GM19395 (cell line): ENCODE results near the gene C6orf89.

Source experiments
- ATAC-seq: cut with Tn5 transposase; IDR thresholded peaks from one replicate; pipeline ENCODE4 v1.9.1; 2021; ENCODE audit warnings: mild to moderate bottlenecking, moderate library complexity; ENCODE audit not compliant: unreplicated experiment

The C6orf89 gene, protein sequence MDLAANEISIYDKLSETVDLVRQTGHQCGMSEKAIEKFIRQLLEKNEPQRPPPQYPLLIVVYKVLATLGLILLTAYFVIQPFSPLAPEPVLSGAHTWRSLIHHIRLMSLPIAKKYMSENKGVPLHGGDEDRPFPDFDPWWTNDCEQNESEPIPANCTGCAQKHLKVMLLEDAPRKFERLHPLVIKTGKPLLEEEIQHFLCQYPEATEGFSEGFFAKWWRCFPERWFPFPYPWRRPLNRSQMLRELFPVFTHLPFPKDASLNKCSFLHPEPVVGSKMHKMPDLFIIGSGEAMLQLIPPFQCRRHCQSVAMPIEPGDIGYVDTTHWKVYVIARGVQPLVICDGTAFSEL

DNA sequence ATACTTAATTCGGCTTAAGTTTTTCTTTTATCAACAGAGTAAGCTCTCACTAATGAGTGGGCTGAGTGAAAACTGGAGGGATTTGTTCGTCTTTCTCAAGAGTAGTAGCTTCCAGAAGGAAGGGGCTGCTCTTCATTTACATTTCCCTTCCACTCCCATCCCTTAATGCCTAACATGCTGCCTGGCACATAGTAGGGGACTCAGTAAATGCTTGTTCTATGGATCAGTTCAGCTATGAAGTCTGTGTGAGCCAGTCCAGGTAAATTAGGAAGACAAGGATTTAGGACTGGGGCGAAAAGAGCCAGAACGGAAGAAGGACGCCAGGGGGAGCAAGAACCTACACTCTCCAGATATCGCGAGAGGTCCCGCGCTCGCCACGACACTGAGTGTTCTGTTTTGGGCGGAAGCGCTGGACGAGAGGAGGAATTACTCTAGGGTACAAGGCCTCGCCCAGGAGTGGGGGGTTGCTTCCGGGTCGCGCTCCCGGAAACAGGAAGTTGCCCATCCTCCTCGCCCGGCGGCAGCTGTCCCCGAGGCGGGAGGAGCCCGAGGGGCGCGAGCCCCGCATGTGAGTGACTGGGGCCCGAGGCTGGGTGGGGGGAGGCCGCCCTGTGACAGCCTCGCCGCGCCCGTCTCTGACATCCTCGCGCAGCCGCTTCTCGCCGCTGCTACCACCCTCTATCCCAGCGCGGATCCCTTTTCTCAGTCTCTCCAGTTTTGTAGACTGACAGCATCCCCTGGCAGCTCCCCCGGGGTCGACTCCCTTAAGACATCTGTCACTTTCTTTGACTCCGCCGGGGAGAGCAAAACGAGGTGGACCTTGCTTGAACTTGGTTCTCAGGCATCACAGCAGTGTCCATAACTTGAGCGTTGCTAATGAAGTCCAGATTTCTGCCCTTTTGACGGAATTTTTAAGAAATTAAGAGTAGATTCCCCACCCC, at the start of gene C6orf89:
C6orf89 (plus strand) TSS at position 492 of the 941 bp plus-strand sequence. CDS start 13,493 bp downstream, outside the sequence.
- peak; percentile 94 for ATAC-seq

DNA sequence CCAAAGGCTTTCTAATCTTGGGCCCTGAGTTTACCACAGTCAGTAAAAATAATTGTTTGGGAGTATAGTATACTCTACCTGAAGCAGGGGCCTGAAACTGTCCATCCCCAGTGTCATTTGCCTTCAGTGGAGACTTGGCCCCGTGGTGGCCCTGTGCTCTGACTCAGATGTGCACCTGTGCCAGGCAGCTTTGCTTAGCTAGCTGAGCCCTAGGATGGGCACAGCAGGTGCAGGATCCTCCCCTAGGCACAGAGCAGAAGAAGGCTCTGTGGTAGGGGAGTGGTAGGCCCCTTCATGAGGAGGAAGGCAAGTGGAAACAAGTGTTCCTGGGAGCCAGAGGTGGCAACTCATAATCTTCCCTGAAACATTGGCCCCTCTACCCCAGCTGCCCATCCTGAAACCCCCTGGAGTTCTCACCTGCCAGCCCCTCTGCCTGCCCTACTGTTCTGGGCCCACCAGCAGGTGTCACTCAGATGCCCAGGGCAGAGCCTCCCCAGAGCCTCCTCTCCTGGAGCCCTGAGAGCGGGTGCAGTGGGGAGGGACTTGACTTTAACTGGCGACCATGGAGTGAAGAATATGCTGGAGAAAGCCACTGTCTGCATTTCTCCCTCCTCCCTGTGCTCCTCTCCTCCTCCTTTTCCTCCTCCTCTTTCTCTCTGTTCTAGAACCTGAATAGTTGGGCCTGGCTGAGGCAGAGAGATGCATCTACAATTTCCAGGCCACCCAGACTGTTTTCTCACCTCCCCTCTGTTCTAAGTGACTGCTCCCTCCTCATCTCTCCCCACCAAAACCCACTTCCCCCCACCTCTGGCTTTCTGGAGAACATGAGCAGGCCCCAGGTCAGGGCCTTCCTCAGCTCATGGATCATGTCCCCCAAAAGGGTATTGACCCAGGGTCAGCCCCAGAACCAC, 49.4 kb upstream of the C6orf89 start:
- no peak for ATAC-seq

DNA sequence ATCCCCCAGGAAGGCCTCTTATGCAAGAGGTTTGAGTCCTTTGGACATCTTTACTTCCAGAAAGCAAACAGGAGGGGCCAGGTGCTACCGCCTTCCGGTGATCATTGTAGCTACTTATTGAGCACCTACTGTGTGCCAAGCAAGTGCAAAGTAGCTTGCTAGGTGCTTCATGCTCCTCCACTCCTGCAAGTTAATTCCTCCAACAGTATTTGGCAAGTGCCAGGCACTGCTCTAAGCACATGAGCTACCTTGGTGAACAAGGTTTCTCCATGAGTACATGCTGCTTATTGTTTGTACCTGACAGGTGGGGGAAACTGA, 48.8 kb upstream of the C6orf89 start:
- no peak for ATAC-seq

DNA sequence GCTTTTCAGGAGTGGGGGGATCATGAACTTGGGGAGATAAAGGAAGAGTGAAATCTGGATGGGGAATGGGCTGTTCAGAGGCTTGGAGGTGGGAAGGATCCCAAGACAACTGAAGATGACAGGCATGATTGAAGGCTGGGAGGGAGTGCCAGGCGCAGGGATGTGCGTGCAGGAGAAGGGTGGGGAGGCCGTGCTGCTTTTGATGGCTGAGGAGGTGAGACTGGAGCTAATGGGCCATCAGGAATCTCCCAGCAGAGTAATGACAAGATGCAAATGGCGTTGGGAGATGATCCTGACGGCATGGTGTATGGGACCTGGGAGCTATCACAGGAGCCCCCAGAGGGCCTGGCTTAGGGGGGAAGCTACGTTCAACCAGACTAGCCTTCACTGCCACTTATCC, 48.1 kb upstream of the C6orf89 start:
- ATAC-seq, result no peak

DNA sequence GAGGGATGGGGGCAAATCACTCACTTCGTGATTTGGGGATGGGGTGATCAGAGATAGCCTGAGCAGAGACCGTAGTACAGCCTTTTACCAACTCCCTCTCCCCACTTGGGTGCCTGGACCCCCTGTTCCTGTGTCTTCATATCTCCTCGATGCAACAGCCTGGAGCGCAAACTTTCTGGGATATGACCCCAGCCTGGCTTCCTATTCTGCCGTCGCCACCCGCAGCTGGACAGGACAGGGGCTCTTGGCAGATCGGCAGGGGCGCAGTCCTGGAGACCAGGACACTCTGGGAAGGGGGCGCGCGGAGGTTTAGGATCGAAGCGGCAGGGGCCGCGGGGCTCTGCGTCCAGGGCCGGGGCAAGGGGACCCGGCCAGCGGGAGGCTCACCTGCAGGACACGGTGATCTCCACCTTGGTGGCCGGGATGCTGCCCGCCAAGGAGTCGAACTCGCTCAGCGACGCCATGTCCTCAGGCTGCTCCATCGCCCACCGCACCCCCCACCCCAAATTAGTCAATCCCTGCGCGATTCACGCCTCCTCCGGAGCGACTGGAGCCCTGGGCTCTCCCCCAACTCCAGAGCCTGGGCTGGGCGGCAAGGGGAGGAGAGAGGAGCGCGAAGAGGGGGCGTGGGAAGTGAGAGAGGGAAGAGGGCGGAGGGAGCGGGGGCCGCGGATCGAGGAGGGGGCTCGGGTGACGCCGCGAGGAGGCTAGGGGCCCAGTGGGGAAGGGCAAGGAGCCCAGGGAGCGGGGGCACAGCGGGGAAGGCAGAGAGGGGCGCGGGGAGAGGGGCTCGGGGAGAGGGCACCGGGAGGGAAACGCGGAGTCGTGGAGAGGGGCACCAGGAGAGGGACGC, 46.6 kb upstream of the C6orf89 start, which contains the start of gene CPNE5:
CPNE5 (minus strand) TSS at position 549 of the 853 bp plus-strand sequence; CDS start at position 482, 67 bp downstream.
- no peak for ATAC-seq

DNA sequence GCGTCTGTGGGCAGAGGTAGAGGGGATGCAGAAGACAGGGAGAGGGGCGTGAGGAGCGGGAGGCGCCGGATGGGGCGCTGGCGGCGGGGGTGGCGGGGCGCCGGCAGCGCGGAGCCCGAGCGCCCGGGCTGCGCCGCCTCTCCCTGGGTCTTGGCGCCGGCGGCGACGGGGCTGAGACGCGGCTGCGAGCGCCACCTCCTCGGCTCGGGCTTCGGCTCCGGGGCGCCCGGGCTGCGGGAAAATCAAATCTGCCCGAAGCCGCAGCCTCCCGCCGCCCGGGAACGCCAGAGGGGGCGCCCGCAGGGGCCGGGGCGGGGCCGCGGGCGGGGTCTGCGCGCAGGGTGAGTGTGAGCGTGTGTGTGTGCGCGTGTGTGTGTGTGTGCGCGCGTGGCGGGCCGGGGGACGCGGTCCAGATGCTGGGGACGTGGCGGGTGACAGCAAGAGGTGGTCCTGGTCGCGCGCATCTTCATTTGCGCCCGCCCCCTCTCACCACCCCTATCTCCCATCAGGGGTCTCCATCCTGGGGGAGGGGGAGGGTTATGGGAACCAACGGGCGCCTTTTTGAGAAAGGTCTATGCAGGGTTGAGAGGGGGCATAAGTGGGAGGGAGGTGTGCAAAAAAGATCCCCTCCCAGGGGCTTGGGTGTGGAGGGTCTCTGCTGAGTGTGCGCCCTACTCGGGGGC, 45.9 kb upstream of the C6orf89 start:
- no peak for ATAC-seq

DNA sequence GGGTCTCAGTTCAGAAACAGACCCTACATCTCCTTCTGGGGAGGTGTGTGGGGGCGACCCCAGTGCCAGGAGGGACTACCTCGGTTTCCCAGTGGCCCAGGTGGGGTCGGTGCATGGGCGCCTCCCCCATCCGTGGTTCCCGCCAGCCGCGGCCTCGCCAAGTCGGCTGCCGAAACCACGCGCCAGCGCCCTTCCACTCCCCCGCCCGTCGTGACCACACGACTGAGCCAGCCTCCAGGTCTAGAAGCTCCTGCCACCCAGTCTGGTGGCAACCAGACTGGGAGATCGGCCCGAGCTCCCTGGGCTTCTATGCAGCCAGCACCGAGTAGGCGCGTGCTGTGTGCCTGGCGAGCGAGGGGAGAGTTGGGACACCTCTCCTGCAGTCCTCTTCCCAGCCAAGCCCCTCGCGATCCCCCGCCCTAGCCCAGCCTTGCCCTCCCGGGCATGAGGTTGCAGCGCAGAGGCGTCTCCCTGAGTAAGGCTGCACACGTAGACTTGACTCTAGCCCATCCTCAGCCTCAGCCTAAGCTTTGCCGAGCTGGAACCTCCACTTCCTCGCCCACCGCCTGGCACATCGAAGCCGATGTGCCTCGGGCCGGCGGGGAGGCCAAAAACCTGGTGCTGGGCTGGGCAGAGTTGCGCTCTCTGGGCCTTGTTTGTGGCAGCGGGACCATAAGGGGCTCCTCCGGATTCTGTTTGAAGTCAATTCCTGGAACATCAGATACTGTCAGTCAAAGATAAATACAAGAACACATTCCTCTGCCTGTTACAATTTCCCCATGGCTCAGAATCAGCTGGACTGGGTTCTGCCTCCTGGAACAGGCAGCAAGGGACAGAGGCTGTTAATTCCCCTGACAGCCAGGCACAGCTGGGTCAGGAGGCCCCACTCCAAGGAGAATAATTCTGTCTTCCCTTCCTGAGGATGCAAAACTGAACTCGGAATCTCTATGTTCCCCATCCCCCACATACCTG, 45.0 kb upstream of the C6orf89 start:
- no peak for ATAC-seq

DNA sequence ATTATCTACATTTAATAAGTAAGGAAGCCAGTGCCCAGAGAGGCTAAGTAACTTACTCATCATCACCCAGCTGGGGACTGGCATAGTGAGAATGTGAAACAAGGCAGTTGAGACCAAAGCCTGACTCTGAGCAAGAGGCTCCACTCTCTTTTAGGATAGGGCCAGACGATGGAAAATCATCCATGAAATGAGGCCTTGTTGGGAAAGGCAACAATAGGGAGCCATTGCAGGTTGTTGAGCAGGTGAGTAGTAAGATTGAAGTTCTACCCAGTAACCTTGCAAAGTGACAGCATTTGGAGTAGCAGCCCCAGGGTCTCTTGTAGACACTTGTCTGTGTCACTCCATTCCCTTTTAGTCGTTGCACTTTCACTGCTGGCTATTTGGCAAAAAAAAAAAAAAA, 44.0 kb upstream of the C6orf89 start:
- ATAC-seq, result no peak

DNA sequence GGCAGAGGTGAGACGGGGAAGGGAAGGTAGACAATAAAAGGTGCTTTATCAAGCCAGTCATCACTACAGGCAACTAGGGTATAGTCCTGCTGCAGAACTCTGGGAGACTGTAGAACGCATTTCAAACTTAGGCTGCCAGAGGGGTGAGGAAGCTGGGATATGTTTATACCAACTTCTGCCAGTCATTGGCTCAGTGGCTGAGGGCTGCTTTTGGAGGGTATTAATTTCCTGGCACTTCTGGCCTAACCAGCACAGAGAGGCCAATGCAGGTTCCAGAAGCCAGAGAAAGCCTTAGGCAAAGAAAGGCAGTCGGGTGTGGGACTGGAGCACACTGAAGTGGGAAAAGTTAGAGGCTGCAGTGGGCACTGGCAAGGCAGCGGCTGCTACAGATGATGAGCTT, 42.6 kb upstream of the C6orf89 start:
- no peak for ATAC-seq

DNA sequence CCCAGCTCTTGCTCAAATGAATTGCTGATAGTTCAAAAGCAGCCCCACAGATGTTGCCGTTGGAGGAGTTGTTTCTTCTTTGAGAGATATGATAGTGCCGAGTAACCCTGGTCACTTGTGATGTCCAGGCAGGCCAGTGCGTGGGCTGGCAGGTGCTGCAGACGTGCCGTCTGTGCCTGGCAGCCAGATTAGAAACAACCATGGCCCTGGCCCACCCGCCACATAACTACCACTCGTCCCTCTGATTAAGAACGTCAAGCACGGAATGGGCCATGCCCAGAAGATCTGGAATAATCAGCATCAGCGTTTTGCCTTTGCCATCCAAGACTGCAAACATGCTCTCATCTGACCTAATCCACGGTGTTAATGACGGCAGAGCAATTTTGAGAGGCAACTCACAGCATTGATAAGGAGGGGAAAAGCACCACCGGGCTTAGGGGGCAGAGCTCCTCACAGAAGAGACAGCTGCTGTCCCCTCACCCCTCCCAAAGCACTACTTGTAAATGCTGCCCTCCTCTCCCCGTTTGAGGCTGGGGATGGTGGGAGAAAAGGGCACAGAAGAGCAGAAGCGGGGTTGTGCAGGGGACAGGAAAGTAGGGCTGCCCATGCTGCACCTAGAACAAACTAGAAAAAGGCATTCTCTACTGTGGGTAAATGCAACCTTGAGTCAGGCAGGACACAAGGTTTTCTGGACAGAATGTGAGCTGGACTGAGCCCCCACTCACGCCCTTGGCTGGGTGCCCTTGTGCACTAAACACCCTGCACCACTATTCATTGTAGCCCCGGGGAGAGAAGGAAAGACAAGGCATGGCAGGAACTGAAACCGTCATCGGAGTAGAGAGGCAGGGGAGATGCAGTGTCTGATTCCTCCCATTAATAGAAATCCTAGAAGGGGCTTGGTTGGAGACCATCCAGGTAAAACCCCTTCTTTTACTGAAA, 41.3 kb upstream of the C6orf89 start:
- no peak for ATAC-seq

DNA sequence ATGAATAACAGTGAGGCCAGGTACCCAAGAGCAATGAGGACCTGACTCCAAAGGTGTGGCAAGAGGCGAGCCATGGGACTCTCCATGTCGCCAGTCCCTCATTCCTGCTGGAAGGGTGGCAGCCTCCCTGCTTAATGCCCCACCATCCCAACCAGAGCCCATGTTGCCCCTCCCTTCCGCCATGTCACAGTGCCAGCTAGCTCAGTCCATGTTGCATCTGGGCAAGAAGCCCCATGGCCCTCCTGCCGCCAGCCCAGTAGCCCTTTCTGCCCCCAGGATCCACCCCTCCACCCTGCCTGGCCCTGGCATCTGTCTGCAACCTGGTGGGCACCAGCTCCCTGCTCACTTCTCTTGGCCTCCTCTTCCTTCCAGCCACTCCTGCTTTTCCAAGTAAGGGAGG, 40.5 kb upstream of the C6orf89 start:
- no peak for ATAC-seq

DNA sequence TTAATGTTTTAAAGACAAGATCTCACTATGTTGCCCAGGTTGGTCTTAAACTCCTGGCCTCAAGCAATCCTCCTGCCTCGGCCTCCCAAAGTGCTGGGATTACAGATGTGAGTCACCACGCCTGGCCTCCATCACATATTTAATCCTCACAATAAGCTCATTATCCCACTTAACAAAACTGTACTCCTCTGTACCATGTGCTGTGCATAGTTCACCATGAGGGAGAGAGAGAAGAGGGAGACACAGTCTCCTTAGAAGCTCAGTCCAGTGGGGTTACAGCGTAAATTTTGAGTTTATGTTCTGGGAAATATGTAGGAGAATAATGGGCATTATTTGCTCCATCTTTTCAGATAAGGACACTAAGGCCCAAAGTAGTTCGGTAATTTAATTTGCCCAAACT, 38.6 kb upstream of the C6orf89 start:
- ATAC-seq, result no peak

DNA sequence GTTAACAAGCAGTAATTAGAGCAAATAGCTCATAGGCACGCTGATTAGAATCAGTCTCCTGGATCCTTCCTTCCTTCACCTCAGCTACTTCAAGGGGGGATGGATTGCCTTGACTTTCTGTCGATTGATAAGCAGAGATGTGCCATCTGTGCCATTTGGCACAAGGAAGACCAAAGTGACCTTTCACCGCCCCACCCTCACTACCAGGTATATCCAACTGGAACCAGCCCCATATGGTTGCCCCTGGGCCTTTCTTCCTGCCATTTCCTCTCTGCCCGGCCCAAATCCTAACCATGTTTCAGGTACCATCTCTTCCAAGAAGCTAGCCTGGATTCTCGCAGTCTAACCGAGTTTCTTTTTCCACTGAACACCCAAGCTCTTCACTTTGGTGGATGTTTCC, 37.8 kb upstream of the C6orf89 start:
- no peak for ATAC-seq

DNA sequence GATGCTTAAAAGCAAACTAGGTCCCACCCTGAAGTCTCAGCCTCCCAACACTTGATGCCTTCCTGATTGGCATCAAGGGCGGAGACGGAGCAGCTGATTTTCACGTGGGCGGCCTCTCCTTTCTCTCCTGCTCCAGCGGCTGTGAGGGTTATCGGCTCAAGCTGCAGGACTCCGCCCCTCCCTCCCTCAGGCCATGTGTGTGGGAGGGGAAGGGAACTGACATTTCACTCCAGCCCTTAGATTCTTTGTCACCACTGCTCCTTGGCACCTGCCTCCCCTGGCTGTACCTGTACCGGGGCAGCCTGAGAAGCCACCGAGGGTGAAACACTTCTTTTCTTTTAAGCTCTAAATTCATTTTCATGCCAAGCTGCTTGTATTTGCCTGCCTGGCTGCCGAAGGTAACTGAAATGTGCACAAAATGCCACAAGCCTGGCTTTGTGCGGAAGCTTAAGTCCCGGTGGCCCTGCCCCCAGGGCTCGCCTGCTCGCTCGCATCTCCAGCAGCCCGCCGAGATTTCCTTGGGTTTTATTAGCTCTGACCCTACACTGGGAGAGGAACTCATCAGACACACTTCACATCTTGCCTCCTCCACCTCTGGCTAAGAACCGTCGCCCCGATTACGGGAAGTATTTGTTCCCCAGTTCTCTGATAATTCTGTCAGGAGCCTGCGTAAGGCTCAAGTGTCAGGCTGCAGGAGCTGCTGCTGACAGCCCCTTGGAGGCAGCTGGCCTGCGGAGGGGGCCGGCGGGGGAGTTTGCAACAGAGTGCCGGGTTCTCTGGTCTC, 36.9 kb upstream of the C6orf89 start:
- no peak for ATAC-seq

DNA sequence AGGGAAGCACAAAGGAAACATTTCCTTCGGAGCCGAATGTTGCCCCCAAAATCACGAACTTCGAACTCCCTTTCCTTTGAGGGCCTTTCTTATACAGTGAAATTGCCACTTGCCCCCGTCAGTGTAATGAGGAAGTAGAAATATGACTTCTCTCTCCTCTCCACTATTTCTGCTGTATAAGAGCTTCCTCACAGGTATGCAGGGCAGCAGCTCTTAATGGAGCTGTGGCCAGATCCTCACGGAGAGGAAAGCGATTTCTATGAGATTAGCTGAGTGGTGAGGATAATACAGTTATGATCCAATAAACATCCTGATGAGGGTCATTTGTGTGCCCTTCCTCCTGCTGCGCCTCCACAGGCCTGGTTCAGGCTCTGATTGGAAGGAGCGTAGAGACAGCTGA, 35.7 kb upstream of the C6orf89 start:
- ATAC-seq, result no peak

DNA sequence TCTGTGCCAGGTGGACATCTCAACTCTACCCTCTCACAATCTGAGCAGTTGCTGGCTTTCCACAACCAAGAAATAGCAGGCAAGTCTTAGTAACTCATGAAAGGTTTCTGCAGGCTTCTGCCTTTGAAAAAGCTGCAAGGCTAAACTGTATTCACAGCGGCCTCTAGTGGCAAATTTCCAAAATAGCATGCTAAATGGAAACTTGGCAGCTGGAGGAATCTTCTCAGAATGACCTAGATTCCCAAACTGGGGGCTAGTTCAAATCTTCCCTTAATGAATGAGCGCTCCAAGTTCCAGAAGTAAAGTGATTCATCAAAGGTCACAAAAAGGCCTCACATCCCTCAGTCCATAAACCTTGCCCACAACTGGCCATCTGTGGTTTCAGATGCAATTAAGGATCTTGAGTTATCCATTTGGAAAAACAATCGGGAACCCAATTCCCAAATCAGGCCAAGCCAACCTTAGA, 34.6 kb upstream of the C6orf89 start:
- no peak for ATAC-seq
